ENCODE data around the gene CLIP2. TPM values are rescaled to one million over a fixed set of nuclear protein-coding genes. Genes with fewer than 3 reads are reported as not detected.

The CLIP2 gene
- total RNA-seq, 1 experiment from 2014 or later: 28.9 TPM

DNA sequence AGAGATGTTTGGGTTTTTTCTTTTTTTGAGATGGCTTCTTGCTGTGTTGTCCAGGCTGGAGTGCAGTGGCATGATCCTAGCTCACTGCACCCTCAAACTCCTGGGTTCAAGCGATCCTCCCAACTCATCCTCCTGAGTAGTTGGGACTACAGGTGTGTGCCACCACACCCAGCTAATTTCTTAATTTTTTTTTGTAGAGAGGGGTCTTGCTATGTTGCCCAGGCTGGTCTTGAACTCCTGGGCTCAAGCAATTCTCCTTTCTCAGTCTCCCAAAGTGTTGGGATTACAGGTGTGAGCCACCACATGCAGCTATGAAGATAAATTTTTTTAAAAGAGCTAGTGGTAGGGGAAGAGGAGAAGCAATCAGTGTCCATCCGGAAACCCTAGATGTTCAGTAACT lies 56.8 kb downstream of the CLIP2 start:
- Histone ChIP-seq H3K27me3 (replicated peaks; ENCODE audit: insufficient read depth, low read depth, low read length, poor library complexity) (no peaks in the 10 kb centered on the region), H3K36me3 (ENCODE audit: insufficient read depth, low read length, poor library complexity, severe bottlenecking) (peaks cover 2% of the 10 kb centered on the region), H3K4me1 (ENCODE audit: insufficient read depth, low read length, poor library complexity, severe bottlenecking) (no peaks in the 10 kb centered on the region), H3K4me3 (ENCODE audit: low read depth, low read length, poor library complexity, severe bottlenecking) (no peak overlapping the region), H3K9me3 (ENCODE audit: low read depth, low read length, poor library complexity, severe bottlenecking) (no peaks in the 10 kb centered on the region), H3K27ac (ENCODE audit: low read depth, low read length, poor library complexity, severe bottlenecking) (no peak overlapping the region)
- TF ChIP-seq, protein P1, sequence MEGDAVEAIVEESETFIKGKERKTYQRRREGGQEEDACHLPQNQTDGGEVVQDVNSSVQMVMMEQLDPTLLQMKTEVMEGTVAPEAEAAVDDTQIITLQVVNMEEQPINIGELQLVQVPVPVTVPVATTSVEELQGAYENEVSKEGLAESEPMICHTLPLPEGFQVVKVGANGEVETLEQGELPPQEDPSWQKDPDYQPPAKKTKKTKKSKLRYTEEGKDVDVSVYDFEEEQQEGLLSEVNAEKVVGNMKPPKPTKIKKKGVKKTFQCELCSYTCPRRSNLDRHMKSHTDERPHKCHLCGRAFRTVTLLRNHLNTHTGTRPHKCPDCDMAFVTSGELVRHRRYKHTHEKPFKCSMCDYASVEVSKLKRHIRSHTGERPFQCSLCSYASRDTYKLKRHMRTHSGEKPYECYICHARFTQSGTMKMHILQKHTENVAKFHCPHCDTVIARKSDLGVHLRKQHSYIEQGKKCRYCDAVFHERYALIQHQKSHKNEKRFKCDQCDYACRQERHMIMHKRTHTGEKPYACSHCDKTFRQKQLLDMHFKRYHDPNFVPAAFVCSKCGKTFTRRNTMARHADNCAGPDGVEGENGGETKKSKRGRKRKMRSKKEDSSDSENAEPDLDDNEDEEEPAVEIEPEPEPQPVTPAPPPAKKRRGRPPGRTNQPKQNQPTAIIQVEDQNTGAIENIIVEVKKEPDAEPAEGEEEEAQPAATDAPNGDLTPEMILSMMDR (conservative IDR thresholded peaks at IDR 0.05; ENCODE audit: low read depth, low read length): no peak
- no peak for TF ChIP-seq EZH2 (IDR thresholded peaks at IDR 0.05; ENCODE audit: borderline replicate concordance, low read depth, low read length, poor library complexity, severe bottlenecking)
- ChIA-PET CTCF (no interaction called here), POLR2A (ENCODE audit: low non-redundant PET) (no interaction called here)
- no peak for DNase-seq (ENCODE audit: low spot score)
- intact Hi-C loops (cut with micrococcal nuclease; ENCODE audit: unreplicated experiment): no loop called here
- BruUV-seq (replicated peaks): no TSS peak

DNA sequence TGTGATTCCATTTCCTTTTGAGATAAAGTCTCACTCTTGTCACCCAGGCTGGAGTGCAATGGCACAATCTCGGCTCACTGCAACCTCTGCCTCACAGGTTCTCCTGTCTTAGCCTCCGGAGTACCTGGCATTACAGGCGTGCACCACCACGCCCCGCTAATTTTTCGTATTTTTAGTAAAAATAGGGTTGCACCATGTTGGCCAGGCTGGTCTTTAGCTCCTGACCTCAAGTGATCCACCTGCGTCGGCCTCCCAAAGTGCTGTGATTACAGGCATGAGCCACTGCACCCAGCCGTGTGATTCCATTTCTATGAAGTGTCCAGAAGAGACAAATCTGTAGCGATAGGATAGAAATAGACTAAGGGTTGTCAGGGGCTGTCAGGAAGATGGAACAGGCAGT lies 60.4 kb downstream of the CLIP2 start:
- BruUV-seq (replicated peaks): no TSS peak
- H3K27me3 ChIP-seq (replicated peaks; ENCODE audit: insufficient read depth, low read depth, low read length, poor library complexity): no peaks in the 10 kb centered on the region
- no peak for TF ChIP-seq EZH2 (IDR thresholded peaks at IDR 0.05; ENCODE audit: borderline replicate concordance, low read depth, low read length, poor library complexity, severe bottlenecking)
- TF ChIP-seq, protein P1 (conservative IDR thresholded peaks at IDR 0.05; ENCODE audit: low read depth, low read length): no peak
- H3K27ac ChIP-seq (ENCODE audit: low read depth, low read length, poor library complexity, severe bottlenecking): no peak overlapping the region
- H3K9me3 ChIP-seq (ENCODE audit: low read depth, low read length, poor library complexity, severe bottlenecking): no peaks in the 10 kb centered on the region
- ChIA-PET CTCF (no interaction called here), POLR2A (ENCODE audit: low non-redundant PET) (no interaction called here)
- intact Hi-C loops (cut with micrococcal nuclease; ENCODE audit: unreplicated experiment): no loop called here
- no peak overlapping the region for H3K4me3 ChIP-seq (ENCODE audit: low read depth, low read length, poor library complexity, severe bottlenecking)
- no peak for DNase-seq (ENCODE audit: low spot score)
- H3K4me1 ChIP-seq (ENCODE audit: insufficient read depth, low read length, poor library complexity, severe bottlenecking): peaks cover under 1% of the 10 kb centered on the region
- H3K36me3 ChIP-seq (ENCODE audit: insufficient read depth, low read length, poor library complexity, severe bottlenecking): no peaks in the 10 kb centered on the region

DNA sequence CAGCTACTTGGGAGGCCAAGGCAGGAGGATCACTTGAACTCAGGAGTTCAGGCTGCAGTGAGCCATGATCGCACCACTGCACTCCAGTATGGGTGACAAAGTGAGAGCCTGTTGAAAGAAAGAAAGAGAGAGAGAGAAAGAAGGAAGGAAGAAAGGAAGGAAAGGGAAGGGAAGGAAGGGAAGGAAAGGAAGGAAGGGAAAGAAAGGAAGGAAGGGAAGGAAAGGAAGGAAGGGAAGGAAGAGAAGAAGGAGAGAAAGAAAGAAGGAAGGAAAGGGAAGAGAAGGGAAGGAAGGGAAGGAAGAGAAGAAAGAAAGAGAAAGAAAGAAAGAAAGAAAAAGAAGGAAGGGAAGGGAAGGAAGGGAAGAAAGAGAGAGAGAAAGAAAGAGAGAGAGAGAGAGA lies 61.5 kb downstream of the CLIP2 start:
- DNase-seq (ENCODE audit: low spot score): no peak
- Histone ChIP-seq H3K4me3 (ENCODE audit: low read depth, low read length, poor library complexity, severe bottlenecking) (no peak overlapping the region), H3K27me3 (replicated peaks; ENCODE audit: insufficient read depth, low read depth, low read length, poor library complexity) (no peaks in the 10 kb centered on the region), H3K9me3 (ENCODE audit: low read depth, low read length, poor library complexity, severe bottlenecking) (no peaks in the 10 kb centered on the region), H3K36me3 (ENCODE audit: insufficient read depth, low read length, poor library complexity, severe bottlenecking) (no peaks in the 10 kb centered on the region), H3K27ac (ENCODE audit: low read depth, low read length, poor library complexity, severe bottlenecking) (no peak overlapping the region), H3K4me1 (ENCODE audit: insufficient read depth, low read length, poor library complexity, severe bottlenecking) (peaks cover 4% of the 10 kb centered on the region)
- POLR2A ChIA-PET (ENCODE audit: low non-redundant PET): no interaction called here
- no TSS peak for BruUV-seq (replicated peaks)
- intact Hi-C loops (cut with micrococcal nuclease; ENCODE audit: unreplicated experiment): no loop called here
- CTCF ChIA-PET: no interaction called here
- no peak for TF ChIP-seq EZH2 (IDR thresholded peaks at IDR 0.05; ENCODE audit: borderline replicate concordance, low read depth, low read length, poor library complexity, severe bottlenecking)
- TF ChIP-seq, protein P1 (conservative IDR thresholded peaks at IDR 0.05; ENCODE audit: low read depth, low read length): no peak

All from A673 (cell line).